Dedifferentiated amniotic fluid mesenchymal stem cell (primary cell): Measurements from ENCODE around the gene ACSL3.
A peak's percentile ranks its signal among the peaks of the same experiment; 100 is the strongest.
"Not testable (repeated sequence)": the region's sequence is repeated elsewhere in the genome, so short reads cannot be mapped to it uniquely, and the experiment has no call there.

Experiments used
- DNase-seq: peaks from one replicate; pipeline ENCODE4 v3.0.0-alpha.2; 2016; ENCODE audit errors: extremely low spot score

Gene ACSL3

GRCh38 chr2:222860740-222861410, at the start of gene ACSL3:
TSS of gene ACSL3 (plus strand) at chr2:222861036. CDS start at chr2:222908773, 47,737 bp downstream.
- DNase-seq, result peak; percentile 88

DNA sequence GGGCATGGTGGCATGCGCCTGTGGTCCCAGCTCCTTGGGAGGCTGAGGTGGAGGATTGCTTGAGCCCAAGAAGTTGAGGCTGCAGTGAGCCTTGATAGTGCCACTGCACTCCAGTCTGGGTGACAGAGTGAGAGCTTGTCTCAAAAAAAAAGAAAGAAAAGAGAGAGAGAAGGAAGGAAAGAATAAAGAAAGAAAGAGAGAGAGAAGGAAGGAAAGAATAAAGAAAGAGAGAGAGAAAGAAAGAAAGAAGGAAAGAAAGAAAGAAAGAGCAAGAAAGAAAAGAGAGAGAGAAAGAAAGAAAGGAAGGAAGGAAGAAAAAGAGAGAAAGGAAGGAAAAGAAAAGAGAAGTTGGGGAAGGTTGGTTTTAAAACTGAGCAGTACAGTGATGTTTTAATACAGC, 49.0 kb upstream of the ACSL3 start:
- no peak for DNase-seq

- DNase-seq, result no peak
These were observed 47.5 kb upstream of the ACSL3 start for GRCh38 chr2:222813177-222813843.

DNA sequence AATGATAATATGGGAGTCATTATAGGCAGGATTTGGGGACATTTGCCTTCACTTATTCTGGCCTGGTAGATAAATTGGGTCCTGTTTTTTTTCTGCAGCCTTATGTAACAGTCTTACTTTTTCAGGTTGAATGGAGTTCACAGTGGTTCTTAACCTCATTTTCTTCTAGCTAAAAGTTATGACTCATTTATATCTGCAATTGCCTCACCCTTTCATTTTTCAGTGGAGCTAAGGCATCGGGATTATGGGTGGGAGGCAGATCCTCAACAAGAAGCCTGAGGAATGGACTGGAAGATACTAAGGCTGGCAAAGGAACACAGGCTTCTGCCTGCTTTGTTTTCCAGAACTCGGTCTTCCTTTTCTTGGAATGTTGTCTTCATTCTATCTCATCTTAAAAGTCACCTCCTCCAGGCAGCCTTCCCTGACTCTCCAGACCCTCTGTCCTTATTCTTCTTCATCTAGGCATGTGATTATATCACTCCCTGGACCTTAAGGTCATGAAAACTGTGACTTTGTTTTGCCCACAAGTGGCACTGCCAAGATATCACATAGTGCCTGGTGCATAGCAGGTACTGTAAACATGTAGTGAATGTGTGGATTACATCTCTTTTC, 41.0 kb upstream of the ACSL3 start:
- peak; percentile 36 for DNase-seq

GRCh38 chr2:222823183-222823930, 37.5 kb upstream of the ACSL3 start:
- DNase-seq, result no peak

DNA sequence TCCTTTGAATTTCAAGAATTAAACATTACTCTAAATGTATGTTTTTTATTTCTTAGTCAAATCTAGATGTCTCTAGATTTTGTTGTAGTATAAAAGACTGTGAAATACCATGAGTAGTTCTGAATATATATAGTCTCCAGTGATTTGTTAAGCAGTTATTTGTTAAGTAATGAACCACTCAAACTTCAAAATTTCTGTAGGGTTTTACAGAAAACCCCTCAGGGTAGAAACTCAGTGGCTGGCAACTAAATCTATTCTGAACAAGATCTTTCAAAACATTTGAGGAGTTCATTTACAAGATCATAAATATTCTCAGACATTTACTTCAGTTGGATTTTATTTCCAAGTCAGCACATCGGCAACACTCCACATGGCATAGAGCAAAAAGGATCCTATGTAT, 35.8 kb upstream of the ACSL3 start:
- DNase-seq, result no peak

DNA sequence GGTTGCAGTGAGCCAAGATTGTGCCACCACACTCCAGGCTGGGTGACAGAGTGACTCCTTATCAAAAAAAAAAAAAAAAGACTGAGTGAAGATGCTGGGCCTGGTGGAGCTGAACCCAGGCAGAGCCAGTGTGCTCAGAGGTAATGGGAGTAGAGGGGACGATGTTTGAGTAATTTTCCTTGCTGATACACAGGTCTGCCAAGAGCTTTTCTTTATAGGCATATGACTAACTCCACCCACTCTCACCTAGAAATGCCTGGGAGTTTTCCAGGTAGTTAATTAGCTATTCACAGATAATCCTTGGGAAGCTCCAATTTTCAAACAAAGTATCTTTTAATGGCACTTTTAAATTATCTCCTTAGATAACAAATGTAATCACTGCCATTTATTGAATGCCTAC, 33.4 kb upstream of the ACSL3 start:
- no peak for DNase-seq

DNA sequence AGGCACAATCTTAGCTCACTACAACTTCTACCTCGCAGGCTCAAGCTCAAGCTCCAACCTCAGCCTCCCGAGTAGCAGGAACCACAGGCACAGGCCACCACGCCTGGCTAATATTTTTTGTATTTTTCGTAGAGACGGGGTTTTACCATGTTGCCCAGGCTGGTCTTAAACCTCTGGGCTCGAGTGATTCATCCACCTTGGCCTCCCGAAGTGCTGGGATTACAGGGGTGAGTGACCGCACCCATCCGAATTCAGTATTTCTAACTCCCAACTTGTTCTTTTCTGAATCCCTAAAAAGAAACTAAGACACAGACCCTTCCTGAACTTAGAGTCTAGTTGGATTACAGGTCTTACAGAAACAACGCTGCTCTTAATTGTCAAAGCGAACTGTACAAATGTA, 32.3 kb upstream of the ACSL3 start:
- DNase-seq, result no peak

- no peak for DNase-seq
These were observed 30.7 kb upstream of the ACSL3 start for GRCh38 chr2:222830164-222830563.

GRCh38 chr2:222833410-222833809, 27.4 kb upstream of the ACSL3 start:
- no peak for DNase-seq

DNA sequence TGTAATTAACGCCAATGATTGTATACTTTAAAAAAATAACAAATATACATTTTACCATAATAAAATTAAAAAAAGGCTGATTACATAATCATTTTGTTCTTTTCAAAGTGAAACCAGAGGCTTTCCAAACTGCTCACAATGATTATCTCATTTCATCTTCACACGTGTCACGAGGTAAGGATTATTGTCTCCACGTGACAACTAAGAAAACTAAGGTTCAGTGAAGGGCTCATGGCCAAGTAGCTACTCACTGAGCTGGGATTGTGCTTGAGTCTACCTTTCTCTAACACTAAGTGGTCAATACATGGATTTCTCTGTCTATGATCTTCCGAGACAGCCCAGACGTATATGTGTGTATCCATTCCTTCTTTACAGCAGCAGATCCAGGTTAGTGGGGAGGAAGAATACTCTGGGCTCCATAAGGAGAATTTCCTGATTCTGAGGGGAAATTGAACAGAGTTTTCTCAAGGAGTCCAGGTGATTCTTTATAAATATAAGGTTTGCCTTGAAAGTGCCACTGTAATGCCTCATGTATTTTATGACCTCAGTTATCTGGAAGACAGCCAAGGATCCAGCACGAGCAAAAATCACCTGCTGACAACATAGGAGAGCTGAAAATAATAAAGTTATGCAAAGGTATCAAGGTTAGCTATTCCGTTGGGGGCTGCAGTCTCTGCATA, 25.6 kb upstream of the ACSL3 start:
- no peak for DNase-seq

- DNase-seq, result no peak
These were observed 25.0 kb upstream of the ACSL3 start for GRCh38 chr2:222835823-222836151.

- DNase-seq, result no peak
These were observed 23.2 kb upstream of the ACSL3 start for GRCh38 chr2:222837643-222838056.

- no peak for DNase-seq
These were observed 20.6 kb upstream of the ACSL3 start for GRCh38 chr2:222840060-222840802.

GRCh38 chr2:222842491-222843174, 18.2 kb upstream of the ACSL3 start:
- DNase-seq, result no peak

GRCh38 chr2:222844323-222844722, 16.5 kb upstream of the ACSL3 start:
- peak; percentile 82 for DNase-seq

DNA sequence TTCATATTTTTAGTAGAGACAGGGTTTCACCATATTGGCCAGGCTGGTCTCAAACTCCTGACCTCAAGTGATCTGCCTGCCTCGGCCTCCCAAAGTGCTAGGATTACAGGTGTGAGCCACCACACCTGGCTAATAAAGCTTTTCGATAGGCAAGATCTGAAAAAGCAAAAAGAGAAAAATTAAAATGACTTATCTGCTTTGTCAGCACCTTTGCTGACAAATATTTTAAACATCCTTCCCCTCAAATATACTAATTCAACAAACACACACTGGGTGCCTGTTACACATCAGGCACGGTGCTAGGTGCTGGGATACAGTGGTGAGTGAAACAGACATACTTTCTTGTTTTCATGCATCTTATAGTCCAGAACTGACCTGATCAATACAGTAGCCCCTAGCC, 15.5 kb upstream of the ACSL3 start:
- DNase-seq, result not testable (repeated sequence)

- no peak for DNase-seq
These were observed 14.8 kb upstream of the ACSL3 start for GRCh38 chr2:222846003-222846402.

DNA sequence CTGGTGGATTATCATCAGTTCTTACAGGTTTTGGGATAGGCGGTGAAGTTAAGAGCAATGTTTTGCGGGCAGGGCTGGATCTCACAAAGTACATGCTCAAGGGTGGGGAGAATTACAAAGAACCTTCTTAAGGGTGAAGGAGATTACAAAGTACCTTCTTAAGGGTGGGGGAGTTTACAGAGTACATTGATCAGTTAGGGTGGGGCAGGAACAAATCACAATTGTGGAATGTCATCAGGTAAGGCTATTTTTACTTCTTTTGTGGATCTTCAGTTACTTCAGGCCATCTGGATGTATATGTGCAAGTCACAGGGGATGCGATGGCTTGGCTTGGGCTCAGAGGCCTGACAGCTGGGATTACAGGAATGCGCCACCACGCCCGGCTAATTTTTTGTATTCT, 12.8 kb upstream of the ACSL3 start:
- not testable (repeated sequence) for DNase-seq

GRCh38 chr2:222848862-222849261, 12.0 kb upstream of the ACSL3 start:
- DNase-seq, result no peak
